H1 (cell line): ENCODE data around the gene ALKAL2. TPM values are rescaled to one million over a fixed set of nuclear protein-coding genes. Genes with fewer than 3 reads are reported as not detected.
A peak's percentile ranks its signal among the peaks of the same experiment; 100 is the strongest.

ENCODE experiments used
- CTCF ChIA-PET: fragments of 300-600 bp; sonication (Branson Sonifier 250); formaldehyde crosslinking; loops from one replicate; lab custom pipeline; 2021; ENCODE audit not compliant: partially characterized antibody; lab: Charles Lee
- POLR2A ChIA-PET: fragments of 300-600 bp; sonication (Branson Sonifier 250); formaldehyde crosslinking; loops from one replicate; lab custom pipeline; 2021; ENCODE audit warnings: inconsistent platforms; ENCODE audit not compliant: partially characterized antibody; lab: Charles Lee
- DNase-seq, 2 experiments: peaks; one replicate each; pipeline versions ENCODE4 v3.0.0 to v3.0.0-alpha.2; 2010 to 2022; ENCODE audit warnings: low spot score in 2 of 2, low read depth in 1 of 2, mixed read lengths in 1 of 2
- FAIRE-seq: peaks from 2 replicates; lab custom pipeline; 2011; peaks lifted over from hg19 to GRCh38; lab: Jason Lieb, UNC
- H2AFZ ChIP-seq: 2 replicates; pipeline ENCODE4 v1.8.1; 2012; ENCODE audit warnings: low read length, inconsistent platforms
- H2AK5ac ChIP-seq: 2 replicates; pipeline ENCODE4 v1.6.1; 2013; ENCODE audit warnings: low read depth, low read length
- H2BK120ac ChIP-seq: replicated peaks from 2 replicates; pipeline ENCODE3; 2013; ENCODE audit warnings: low read depth, low read length, inconsistent platforms
- H2BK12ac ChIP-seq: 2 replicates; pipeline ENCODE4 v1.6.1; 2013; ENCODE audit warnings: low read depth, low read length
- H2BK15ac ChIP-seq: 2 replicates; pipeline ENCODE4 v1.6.1; 2013; ENCODE audit warnings: low read length
- H2BK20ac ChIP-seq: 2 replicates; pipeline ENCODE4 v1.6.1; 2013; ENCODE audit warnings: low read length
- H2BK5ac ChIP-seq: 2 replicates; pipeline ENCODE4 v1.6.1; 2013; ENCODE audit warnings: low read depth, low read length
- H3K14ac ChIP-seq: 2 replicates; pipeline ENCODE4 v1.6.1; 2013; ENCODE audit warnings: inconsistent platforms; ENCODE audit not compliant: insufficient read length
- H3K18ac ChIP-seq: 2 replicates; pipeline ENCODE4 v1.6.1; 2013; ENCODE audit warnings: low read length; ENCODE audit errors: extremely low read depth
- H3K23ac ChIP-seq: 2 replicates; pipeline ENCODE4 v1.6.1; 2013; ENCODE audit warnings: inconsistent platforms; ENCODE audit not compliant: insufficient read length
- H3K23me2 ChIP-seq: 2 replicates; pipeline ENCODE4 v1.6.1; 2013; ENCODE audit warnings: low read depth, low read length
- H3K27ac ChIP-seq: 2 replicates; pipeline ENCODE4 v1.6.1; 2011; ENCODE audit warnings: low read depth, low read length, inconsistent platforms
- H3K27me3 ChIP-seq, 4 experiments: replicated peaks in 1 of 4; 1 replicate in 1 of 4; 2 replicates in 3 of 4; pipeline versions ENCODE4 v1.6.1 to v1.8.1; 2011 to 2013; ENCODE audit warnings: low read length in 3 of 4, mild to moderate bottlenecking in 3 of 4, inconsistent platforms in 2 of 4, mixed read lengths in 2 of 4, moderate library complexity in 1 of 4; ENCODE audit not compliant: control insufficient read depth in 3 of 4, insufficient read depth in 3 of 4; ENCODE audit errors: extremely low read depth in 1 of 4
- H3K36me3 ChIP-seq, 4 experiments: 2 replicates each; pipeline versions ENCODE4 v1.6.1 to v1.8.1; 2011 to 2013; ENCODE audit warnings: mild to moderate bottlenecking in 4 of 4, low read length in 3 of 4, moderate library complexity in 2 of 4, control low read depth in 1 of 4, inconsistent platforms in 1 of 4; ENCODE audit not compliant: insufficient read depth in 4 of 4, control insufficient read depth in 2 of 4
- H3K4ac ChIP-seq: replicated peaks from 2 replicates; pipeline ENCODE3; 2013; ENCODE audit warnings: low read length, low read depth, mixed read lengths, inconsistent platforms; ENCODE audit not compliant: insufficient read length
- H3K4me1 ChIP-seq, 4 experiments: replicated peaks in 1 of 4; 1 replicate in 1 of 4; 2 replicates in 3 of 4; pipeline versions ENCODE4 v1.6.1 to v1.8.1; 2011 to 2013; ENCODE audit warnings: low read length in 3 of 4, inconsistent platforms in 2 of 4, mixed read lengths in 1 of 4; ENCODE audit not compliant: insufficient read depth in 4 of 4, control insufficient read depth in 3 of 4
- H3K4me2 ChIP-seq, 2 experiments: 2 replicates each; pipeline versions ENCODE4 v1.6.1 to v1.8.1; 2011 to 2013; ENCODE audit warnings: low read depth in 2 of 2, low read length in 2 of 2, control low read depth in 1 of 2, inconsistent platforms in 1 of 2, mild to moderate bottlenecking in 1 of 2; ENCODE audit not compliant: insufficient read depth in 1 of 2
- H3K4me3 ChIP-seq, 4 experiments: fragments of 200-600, 300-600 bp in 1 of 4; sonication (generic), shearing (Covaris generic), sonication (Bioruptor Twin) in 1 of 4; 2 replicates each; pipeline versions ENCODE4 v1.5.1 to v1.8.1; 2011 to 2016; ENCODE audit warnings: low read length in 4 of 4, low read depth in 3 of 4, control low read depth in 2 of 4, inconsistent platforms in 2 of 4, mild to moderate bottlenecking in 2 of 4, mixed read lengths in 1 of 4, moderate library complexity in 1 of 4; ENCODE audit not compliant: insufficient read depth in 2 of 4; ENCODE audit errors: extremely low read depth in 1 of 4
- H3K56ac ChIP-seq: replicated peaks from 2 replicates; pipeline ENCODE3; 2013; ENCODE audit warnings: low read depth, mild to moderate bottlenecking, mixed read lengths, low read length, inconsistent platforms; ENCODE audit not compliant: insufficient read length
- H3K79me1 ChIP-seq: 2 replicates; pipeline ENCODE4 v1.6.1; 2013; ENCODE audit warnings: low read depth, low read length, control low read depth
- H3K79me2 ChIP-seq, 2 experiments: 2 replicates each; pipeline versions ENCODE4 v1.6.1 to v1.8.1; 2012 to 2013; ENCODE audit warnings: low read length in 2 of 2, mild to moderate bottlenecking in 2 of 2, inconsistent platforms in 1 of 2; ENCODE audit not compliant: insufficient read depth in 2 of 2, control insufficient read depth in 1 of 2
- H3K9ac ChIP-seq, 4 experiments: replicated peaks in 1 of 4; 1 replicate in 1 of 4; 2 replicates in 3 of 4; pipeline versions ENCODE4 v1.6.1 to v1.8.1; 2011 to 2013; ENCODE audit warnings: low read depth in 3 of 4, low read length in 3 of 4, control low read depth in 2 of 4, mild to moderate bottlenecking in 2 of 4, moderate library complexity in 2 of 4, inconsistent platforms in 1 of 4; ENCODE audit errors: extremely low read depth in 1 of 4
- H3K9me3 ChIP-seq, 2 experiments: 2 replicates each; pipeline versions ENCODE4 v1.6.1 to v1.8.1; 2012 to 2013; ENCODE audit warnings: mild to moderate bottlenecking in 2 of 2, moderate library complexity in 2 of 2, control low read depth in 1 of 2, inconsistent platforms in 1 of 2, low read depth in 1 of 2, low read length in 1 of 2, mixed read lengths in 1 of 2; ENCODE audit not compliant: insufficient read depth in 2 of 2
- H4K20me1 ChIP-seq, 2 experiments: replicated peaks in 1 of 2; 2 replicates each; pipeline versions ENCODE3 to v1.8.1; 2011 to 2013; ENCODE audit warnings: inconsistent platforms in 2 of 2, low read length in 2 of 2, mild to moderate bottlenecking in 1 of 2; ENCODE audit not compliant: insufficient read depth in 2 of 2, control insufficient read depth in 1 of 2
- H4K5ac ChIP-seq: 2 replicates; pipeline ENCODE4 v1.6.1; 2013; ENCODE audit warnings: low read length, low read depth, mixed read lengths, inconsistent platforms; ENCODE audit not compliant: insufficient read length
- H4K8ac ChIP-seq: 2 replicates; pipeline ENCODE4 v1.8.0; 2013; ENCODE audit warnings: mild to moderate bottlenecking, moderate library complexity, low read length, inconsistent platforms; ENCODE audit not compliant: insufficient read depth; ENCODE audit errors: extremely low read depth
- H4K91ac ChIP-seq: replicated peaks from 2 replicates; pipeline ENCODE3; 2013; ENCODE audit warnings: low read length, mixed read lengths, inconsistent platforms; ENCODE audit not compliant: insufficient read length
- KDM1A ChIP-seq: fragments of 200-600, 300-600 bp; sonication (generic); IDR thresholded peaks from 2 replicates; pipeline ENCODE4 v1.7.1; 2016; ENCODE audit warnings: mild to moderate bottlenecking, low read length, borderline replicate concordance
- RAD21 ChIP-seq, 2 experiments: IDR thresholded peaks in 1 of 2; conservative IDR thresholded peaks in 1 of 2; 2 replicates each; pipeline ENCODE4 v1.6.1; 2011; ENCODE audit warnings: low read depth in 2 of 2, low read length in 2 of 2, improper control_type of control experiment in 1 of 2, inconsistent platforms in 1 of 2, mild to moderate bottlenecking in 1 of 2, moderate library complexity in 1 of 2
- WGBS, 2 experiments: shearing (Covaris generic) in 1 of 2; methylation state at CpG; one replicate each; pipeline versions ENCODE4 v1.1.6 to v1.1.7; 2013 to 2015; ENCODE audit warnings: low lambda C conversion rate in 2 of 2, mixed read lengths in 2 of 2, inconsistent platforms in 1 of 2, low coverage in 1 of 2, missing lambda C conversion rate in 1 of 2; ENCODE audit not compliant: insufficient replicate concordance in 2 of 2, insufficient coverage in 1 of 2, insufficient read length in 1 of 2; ENCODE audit errors: extremely low coverage in 1 of 2, missing lambda C conversion rate in 1 of 2; 5-methylcytosine and 5-hydroxymethylcytosine counted together
- polyA plus RNA-seq, 7 experiments: library from polyadenylated mRNA; depleted of rRNA in 3 of 7; stranded (reverse) in 5 of 7; unstranded in 2 of 7; fragments of >200 nt in 5 of 7; fragments of 200-250 nt in 2 of 7; gene quantifications; 1 replicate in 5 of 7; 2 replicates in 1 of 7; 4 replicates in 1 of 7; pipeline versions ENCODE4 v1.2.1 to v1.2.3, GENCODE V29; 2011 to 2013; ENCODE audit warnings: missing spikeins in 2 of 7, mixed read lengths in 2 of 7
- total RNA-seq: library from RNA; stranded (reverse); fragmentation: NEBNext Ultra II Directional; extraction: Animal tissue kit (Norgen Biotek cat#: 25700); gene quantifications from 2 replicates; pipeline ENCODE4 v1.2.1, GENCODE V29; 2021
- TF ChIP-seq, protein P1 (sequence below), 3 experiments: IDR thresholded peaks; 1 replicate in 2 of 3; 2 replicates in 1 of 3; pipeline versions ENCODE4 v1.5.1 to v1.6.1; 2011; ENCODE audit warnings: low read length in 3 of 3, mild to moderate bottlenecking in 3 of 3, inconsistent platforms in 2 of 3, low read depth in 1 of 3, moderate library complexity in 1 of 3; ENCODE audit not compliant: insufficient read depth in 1 of 3; ENCODE audit errors: control extremely low read depth in 1 of 3

ALKAL2 gene
- total and polyA plus RNA-seq, 2 of the 8 experiments (the other 6 are each of a cell fraction or from before 2014, with no cell fraction given) = 4.6 to 11.5 TPM

DNA sequence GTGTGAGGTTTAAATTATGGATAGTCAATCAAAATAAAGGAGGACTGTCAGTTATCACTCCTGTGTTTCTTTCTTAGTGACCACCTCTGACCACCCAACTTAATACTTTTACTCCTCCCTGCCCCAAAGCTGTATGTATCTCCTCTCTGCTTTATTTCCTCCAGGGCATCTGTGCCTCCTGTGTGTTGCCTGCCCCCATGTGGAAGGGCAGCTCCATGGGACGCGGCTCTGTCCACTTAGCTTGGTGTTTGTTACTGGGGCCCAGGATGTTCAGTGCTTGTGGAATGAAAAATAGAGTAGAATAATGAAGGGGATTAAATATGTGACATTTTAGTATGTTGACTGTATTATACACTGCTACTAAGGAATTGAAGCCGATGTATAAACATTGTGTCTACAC lies 13.4 kb downstream of the ALKAL2 start:
- H4K20me1 ChIP-seq = peaks cover 21 to 31% of the 10 kb centered on the region in 2 experiments
- TF ChIP-seq, protein P1, sequence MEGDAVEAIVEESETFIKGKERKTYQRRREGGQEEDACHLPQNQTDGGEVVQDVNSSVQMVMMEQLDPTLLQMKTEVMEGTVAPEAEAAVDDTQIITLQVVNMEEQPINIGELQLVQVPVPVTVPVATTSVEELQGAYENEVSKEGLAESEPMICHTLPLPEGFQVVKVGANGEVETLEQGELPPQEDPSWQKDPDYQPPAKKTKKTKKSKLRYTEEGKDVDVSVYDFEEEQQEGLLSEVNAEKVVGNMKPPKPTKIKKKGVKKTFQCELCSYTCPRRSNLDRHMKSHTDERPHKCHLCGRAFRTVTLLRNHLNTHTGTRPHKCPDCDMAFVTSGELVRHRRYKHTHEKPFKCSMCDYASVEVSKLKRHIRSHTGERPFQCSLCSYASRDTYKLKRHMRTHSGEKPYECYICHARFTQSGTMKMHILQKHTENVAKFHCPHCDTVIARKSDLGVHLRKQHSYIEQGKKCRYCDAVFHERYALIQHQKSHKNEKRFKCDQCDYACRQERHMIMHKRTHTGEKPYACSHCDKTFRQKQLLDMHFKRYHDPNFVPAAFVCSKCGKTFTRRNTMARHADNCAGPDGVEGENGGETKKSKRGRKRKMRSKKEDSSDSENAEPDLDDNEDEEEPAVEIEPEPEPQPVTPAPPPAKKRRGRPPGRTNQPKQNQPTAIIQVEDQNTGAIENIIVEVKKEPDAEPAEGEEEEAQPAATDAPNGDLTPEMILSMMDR (IDR thresholded peaks at IDR 0.05; ENCODE audit: control extremely low read depth in 1 of 3, insufficient read depth in 1 of 3, low read depth in 1 of 3, low read length in 3 of 3) = peak; percentile 29 to 50 (median 46); a peak in 3 of 4 replicates
- TF ChIP-seq KDM1A (no peak), RAD21 (IDR thresholded peaks at IDR 0.05 in 1 of 2, conservative IDR thresholded peaks at IDR 0.05 in 1 of 2; ENCODE audit: low read depth in 2 of 2, low read length in 2 of 2) (peak; percentile 46 to 59; a peak in 2 of 4 replicates)

More for the DNA sequence above, 13.4 kb downstream of the ALKAL2 start:
- CTCF ChIA-PET = interaction anchor here (0.9 to 3.8 kb wide), 15 partner anchors 9 to 363 kb away, joined by 3 to 28 read pairs (median 4); no protein-coding TSS in a partner anchor
- no peak overlapping the region for H2AFZ ChIP-seq
- no peak overlapping the region for H2BK5ac ChIP-seq
- DNase-seq (no peak), FAIRE-seq (no peak)
- H4K5ac ChIP-seq = no peak overlapping the region
- H2BK120ac ChIP-seq = no peak overlapping the region
- no peak overlapping the region for H3K27ac ChIP-seq
- H4K91ac ChIP-seq = no peak overlapping the region
- no peak overlapping the region for H2BK12ac ChIP-seq
- H3K27me3 ChIP-seq = no peaks in the 10 kb centered on the region
- H2BK15ac ChIP-seq = no peak overlapping the region
- no peak overlapping the region for H2BK20ac ChIP-seq
- no peaks in the 10 kb centered on the region for H3K4me1 ChIP-seq
- H2AK5ac ChIP-seq = no peak overlapping the region
- peaks cover 13% of the 10 kb centered on the region for H3K79me1 ChIP-seq
- no peak overlapping the region for H3K23ac ChIP-seq
- no peak overlapping the region for H3K4me3 ChIP-seq
- no peak overlapping the region for H3K4ac ChIP-seq
- no peaks in the 10 kb centered on the region for H3K23me2 ChIP-seq
- H3K56ac ChIP-seq = no peak overlapping the region
- H3K14ac ChIP-seq = no peak overlapping the region
- WGBS, 2 experiments = 90% methylated on average over 3 of the region's 3 CpGs; no CpG with 5 or more reads in 1 of the 2 experiments
- H3K18ac ChIP-seq = no peak overlapping the region
- peaks cover 10 to 72% of the 10 kb centered on the region in 2 experiments for H3K79me2 ChIP-seq
- H3K9me3 ChIP-seq = no peaks in the 10 kb centered on the region
- H3K36me3 ChIP-seq = peaks cover 14 to 66% (median 32%) of the 10 kb centered on the region in 4 experiments
- POLR2A ChIA-PET = interaction anchor here (0.6 to 2.0 kb wide), 6 partner anchors 8 to 28 kb away, joined by 3 to 8 read pairs (median 4); partner anchors contain the start of gene SH3YL1
- H3K4me2 ChIP-seq = no peak overlapping the region
- H3K9ac ChIP-seq = no peak overlapping the region
- no peak overlapping the region for H4K8ac ChIP-seq
